ENCODE data around the gene INHBB.

GRCh38 chr2:120300385-120300784 lies 45.6 kb upstream of the INHBB start:
- no peak for TF ChIP-seq CTCF (IDR thresholded peaks at IDR 0.05; ENCODE audit: low read length)
- TF ChIP-seq EZH2 (optimal IDR thresholded peaks at IDR 0.05; ENCODE audit: low read depth, low read length): no peak
- TF ChIP-seq EZH2phosphoT487 (IDR thresholded peaks at IDR 0.05; ENCODE audit: low read length): no peak
